Right lobe of liver (tissue), 4 donors: ENCODE data around the gene ZFPM1.

Source experiments
- CTCF ChIP-seq, 4 donors: fragments of 200-600 bp in 3 of 4; fragments of 450-650 bp in 1 of 4; IDR thresholded peaks; one replicate each; pipeline versions ENCODE4 v1.5.1 to v1.8.0; 2016 to 2022; ENCODE audit warnings: antibody characterized with exemption in 4 of 4, mild to moderate bottlenecking in 2 of 4
- POLR2A ChIP-seq: fragments of 450-650 bp; IDR thresholded peaks from one replicate; pipeline ENCODE4 v1.6.1; 2017; ENCODE audit warnings: antibody characterized with exemption, mild to moderate bottlenecking
- donor health status: DM: no; HTN: no; CAD: no.
- donor health status: DM: no; HTN: no; CAD: no.
- donor health status: DM: no; HTN: yes; CAD: no.

- TF ChIP-seq CTCF (IDR thresholded peaks at IDR 0.05) (no peak), POLR2A (no peak)
These were observed 11.6 kb downstream of the ZFPM1 start for GRCh38 chr16:88464447-88465318.
